Liver (tissue), 3 donors: Measurements from ENCODE around the gene PRKAR1B.

Experiments used
- ATF3 ChIP-seq: IDR thresholded peaks from 2 replicates; pipeline ENCODE4 v1.6.1; 2016; ENCODE audit warnings: antibody characterized with exemption
- CTCF ChIP-seq: fragments of 150-350 bp; IDR thresholded peaks from 2 replicates; pipeline ENCODE4 v1.5.1; 2017; ENCODE audit warnings: improper control_type of control experiment, low read depth, low read length; ENCODE audit not compliant: missing input control
- EGR1 ChIP-seq, 2 donors: IDR thresholded peaks; 2 replicates each; pipeline ENCODE4 v1.6.1; 2016 to 2018; ENCODE audit warnings: antibody characterized with exemption in 2 of 2, low read depth in 2 of 2
- FOXA1 ChIP-seq: IDR thresholded peaks from 2 replicates; pipeline ENCODE4 v1.6.1; 2016; ENCODE audit warnings: antibody characterized with exemption
- GABPA ChIP-seq, 2 donors: IDR thresholded peaks in 1 of 2; conservative IDR thresholded peaks in 1 of 2; 2 replicates each; pipeline ENCODE4 v1.6.1; 2016; ENCODE audit warnings: antibody characterized with exemption in 2 of 2, mild to moderate bottlenecking in 1 of 2, moderate library complexity in 1 of 2
- JUND ChIP-seq, 2 donors: IDR thresholded peaks; 2 replicates each; pipeline ENCODE4 v1.6.1; 2016; ENCODE audit warnings: antibody characterized with exemption in 2 of 2
- NR2F2 ChIP-seq: IDR thresholded peaks from 2 replicates; pipeline ENCODE4 v1.6.1; 2016; ENCODE audit warnings: antibody characterized with exemption
- RAD21 ChIP-seq, 2 donors: IDR thresholded peaks; 2 replicates each; pipeline ENCODE4 v1.6.1; 2016; ENCODE audit warnings: antibody characterized with exemption in 2 of 2, mild to moderate bottlenecking in 2 of 2
- REST ChIP-seq: IDR thresholded peaks from 2 replicates; pipeline ENCODE4 v1.6.1; 2016; ENCODE audit warnings: antibody characterized with exemption, mild to moderate bottlenecking
- RXRA ChIP-seq, 2 donors: IDR thresholded peaks; 2 replicates each; pipeline ENCODE4 v1.6.1; 2017 to 2018; ENCODE audit warnings: antibody characterized with exemption in 2 of 2, mild to moderate bottlenecking in 1 of 2
- SP1 ChIP-seq: IDR thresholded peaks from 2 replicates; pipeline ENCODE4 v1.6.1; 2018; ENCODE audit warnings: antibody characterized with exemption, mild to moderate bottlenecking
- TAF1 ChIP-seq: conservative IDR thresholded peaks from 2 replicates; pipeline ENCODE4 v1.6.1; 2016; ENCODE audit warnings: antibody characterized with exemption, mild to moderate bottlenecking
- TF ChIP-seq, protein P1 (sequence below): IDR thresholded peaks from 2 replicates; pipeline ENCODE4 v1.6.1; 2016; ENCODE audit warnings: antibody characterized with exemption
- donor health status: healthy.
- donor health status: healthy.

DNA sequence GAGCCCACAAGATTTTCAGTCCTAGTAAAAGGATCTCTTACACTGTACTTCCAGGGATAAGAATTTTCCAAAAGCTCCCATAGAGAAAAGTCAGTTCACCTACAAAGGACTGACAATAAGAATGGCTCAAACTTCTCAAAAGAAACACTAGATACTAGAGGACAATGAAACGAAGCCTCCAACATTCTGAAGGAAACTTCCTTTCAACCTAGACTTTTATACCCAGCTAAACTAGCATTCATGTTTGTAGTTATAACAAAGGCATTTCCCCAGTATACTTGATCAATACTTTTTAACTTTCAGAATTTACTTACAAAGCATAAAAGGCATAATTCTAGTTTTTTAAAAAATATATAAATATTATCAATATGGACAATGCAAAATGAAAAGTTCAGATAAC lies 41.5 kb downstream of the PRKAR1B start:
- TF ChIP-seq CTCF, result no peak
- TF ChIP-seq, protein P1, sequence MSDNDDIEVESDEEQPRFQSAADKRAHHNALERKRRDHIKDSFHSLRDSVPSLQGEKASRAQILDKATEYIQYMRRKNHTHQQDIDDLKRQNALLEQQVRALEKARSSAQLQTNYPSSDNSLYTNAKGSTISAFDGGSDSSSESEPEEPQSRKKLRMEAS, result no peak
- TF ChIP-seq GABPA (IDR thresholded peaks at IDR 0.05 in 1 of 2, conservative IDR thresholded peaks at IDR 0.05 in 1 of 2), result no peak
- TF ChIP-seq EGR1 (IDR thresholded peaks at IDR 0.05; ENCODE audit: low read depth in 2 of 2), result no peak
- TF ChIP-seq REST, result no peak
- TF ChIP-seq RAD21 (IDR thresholded peaks at IDR 0.05), result no peak
- TF ChIP-seq JUND (IDR thresholded peaks at IDR 0.05), result no peak
- TF ChIP-seq SP1, result no peak
- no peak for TF ChIP-seq TAF1
- TF ChIP-seq FOXA1, result no peak
- no peak for TF ChIP-seq ATF3
- TF ChIP-seq RXRA (IDR thresholded peaks at IDR 0.05), result no peak
- no peak for TF ChIP-seq NR2F2
